ENCODE measurements around the gene KLF11. TPM values are rescaled to one million over a fixed set of nuclear protein-coding genes. Genes with fewer than 3 reads are reported as not detected.

The KLF11 gene
- total RNA-seq, 1 donor from 2014 or later: 13.1 TPM

DNA sequence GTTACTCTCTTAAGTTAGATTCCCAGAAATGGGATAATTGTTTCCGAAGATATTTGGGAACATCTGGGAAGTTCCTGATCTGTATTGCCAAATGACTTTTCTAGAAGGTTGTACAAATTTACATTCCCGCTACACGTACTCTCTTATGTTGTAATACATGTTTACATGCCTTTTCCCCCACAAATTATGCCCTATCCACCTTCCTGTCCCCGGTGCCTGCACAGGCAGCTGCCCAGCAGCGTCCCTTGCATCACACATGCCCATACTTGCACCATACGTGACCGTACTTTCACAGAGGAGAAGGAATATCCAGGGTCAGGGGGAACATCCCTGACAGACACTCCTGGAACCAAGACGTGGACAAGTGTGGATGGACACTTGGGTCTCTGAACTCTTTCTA is 24.2 kb upstream of the KLF11 start:
- Mint-ChIP-seq H3K9me3 (peaks cover 4% of the 10 kb centered on the region), H3K4me3 (no peak overlapping the region), H3K36me3 (no peaks in the 10 kb centered on the region), H3K4me1 (ENCODE audit: unreplicated experiment) (peaks cover 8% of the 10 kb centered on the region), H3K27me3 (peaks cover 3% of the 10 kb centered on the region), H3K27ac (no peak overlapping the region)
- DNase-seq (ENCODE audit: extremely low spot score, unreplicated experiment): no peak
- TF ChIP-seq, protein P1, sequence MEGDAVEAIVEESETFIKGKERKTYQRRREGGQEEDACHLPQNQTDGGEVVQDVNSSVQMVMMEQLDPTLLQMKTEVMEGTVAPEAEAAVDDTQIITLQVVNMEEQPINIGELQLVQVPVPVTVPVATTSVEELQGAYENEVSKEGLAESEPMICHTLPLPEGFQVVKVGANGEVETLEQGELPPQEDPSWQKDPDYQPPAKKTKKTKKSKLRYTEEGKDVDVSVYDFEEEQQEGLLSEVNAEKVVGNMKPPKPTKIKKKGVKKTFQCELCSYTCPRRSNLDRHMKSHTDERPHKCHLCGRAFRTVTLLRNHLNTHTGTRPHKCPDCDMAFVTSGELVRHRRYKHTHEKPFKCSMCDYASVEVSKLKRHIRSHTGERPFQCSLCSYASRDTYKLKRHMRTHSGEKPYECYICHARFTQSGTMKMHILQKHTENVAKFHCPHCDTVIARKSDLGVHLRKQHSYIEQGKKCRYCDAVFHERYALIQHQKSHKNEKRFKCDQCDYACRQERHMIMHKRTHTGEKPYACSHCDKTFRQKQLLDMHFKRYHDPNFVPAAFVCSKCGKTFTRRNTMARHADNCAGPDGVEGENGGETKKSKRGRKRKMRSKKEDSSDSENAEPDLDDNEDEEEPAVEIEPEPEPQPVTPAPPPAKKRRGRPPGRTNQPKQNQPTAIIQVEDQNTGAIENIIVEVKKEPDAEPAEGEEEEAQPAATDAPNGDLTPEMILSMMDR (conservative IDR thresholded peaks at IDR 0.05): no peak

DNA sequence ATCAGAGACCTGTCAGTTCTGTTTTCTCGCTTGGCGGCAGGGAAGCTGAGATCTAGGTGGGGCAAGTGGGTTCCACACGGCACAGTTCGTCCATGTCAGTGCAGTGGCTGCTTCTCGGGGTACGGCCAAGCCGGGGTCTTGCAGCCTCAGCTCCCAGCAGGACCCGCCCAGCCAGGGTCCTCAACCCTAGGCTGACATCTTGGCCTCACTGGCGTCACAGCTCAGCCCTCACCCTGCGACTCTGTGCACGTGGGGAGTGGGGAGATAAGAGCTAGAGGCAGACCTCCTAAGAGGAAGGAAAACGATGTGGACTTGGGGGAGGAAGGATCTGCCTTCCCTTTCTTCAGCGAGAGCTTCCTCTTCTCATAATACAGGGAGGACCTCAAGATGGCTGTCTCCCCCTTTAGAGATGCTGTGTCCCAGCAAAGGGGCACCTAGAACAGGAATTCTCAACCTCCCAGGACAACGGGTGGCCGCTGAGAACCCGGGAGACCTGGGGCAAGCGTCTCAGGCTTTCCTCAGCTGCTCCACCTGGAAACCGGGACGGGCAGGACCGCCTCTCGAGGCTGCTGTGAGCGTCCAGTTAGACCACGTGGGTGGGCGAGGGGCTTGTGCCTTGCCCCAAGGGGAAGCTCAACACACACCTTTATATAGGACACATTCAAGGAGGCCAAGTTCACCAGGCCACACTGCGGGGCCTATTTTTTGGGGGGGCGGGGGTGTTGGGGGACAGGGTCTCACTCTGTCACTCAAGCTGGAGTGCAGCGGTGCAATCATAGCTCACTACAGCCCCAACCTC is 23.5 kb upstream of the KLF11 start:
- Mint-ChIP-seq H3K4me1 (ENCODE audit: unreplicated experiment) (peaks cover 8% of the 10 kb centered on the region), H3K4me3 (no peak overlapping the region), H3K9me3 (peaks cover 4% of the 10 kb centered on the region), H3K27ac (no peak overlapping the region), H3K27me3 (peaks cover 3% of the 10 kb centered on the region), H3K36me3 (no peaks in the 10 kb centered on the region)
- DNase-seq (ENCODE audit: extremely low spot score, unreplicated experiment): no peak
- TF ChIP-seq, protein P1 (conservative IDR thresholded peaks at IDR 0.05): no peak

DNA sequence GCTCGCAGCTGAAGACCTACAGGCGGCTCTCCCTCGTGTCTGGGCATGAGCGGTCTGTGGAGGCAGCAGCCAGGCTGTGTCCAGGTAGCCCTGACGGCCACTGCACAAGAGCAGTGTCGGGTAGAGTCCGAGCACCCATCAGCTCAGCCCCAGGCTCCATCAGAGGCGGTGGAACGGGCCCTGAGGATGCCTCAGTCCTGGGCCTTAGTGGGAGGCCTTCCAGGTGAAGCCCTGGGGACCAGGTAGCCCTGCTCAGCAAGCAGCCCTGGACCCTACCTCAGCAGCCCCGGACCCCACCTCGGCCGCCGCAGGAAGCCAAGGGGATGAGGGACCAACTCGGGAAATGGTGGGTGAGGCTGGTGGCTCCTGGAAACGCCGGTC is 21.3 kb upstream of the KLF11 start:
- H3K27ac Mint-ChIP-seq: no peak overlapping the region
- DNase-seq (ENCODE audit: extremely low spot score, unreplicated experiment): no peak
- H3K36me3 Mint-ChIP-seq: no peaks in the 10 kb centered on the region
- peaks cover 8% of the 10 kb centered on the region for H3K4me1 Mint-ChIP-seq (ENCODE audit: unreplicated experiment)
- TF ChIP-seq, protein P1 (conservative IDR thresholded peaks at IDR 0.05): no peak
- H3K9me3 Mint-ChIP-seq: peaks cover 4% of the 10 kb centered on the region
- H3K27me3 Mint-ChIP-seq: peaks cover 3% of the 10 kb centered on the region
- no peak overlapping the region for H3K4me3 Mint-ChIP-seq

DNA sequence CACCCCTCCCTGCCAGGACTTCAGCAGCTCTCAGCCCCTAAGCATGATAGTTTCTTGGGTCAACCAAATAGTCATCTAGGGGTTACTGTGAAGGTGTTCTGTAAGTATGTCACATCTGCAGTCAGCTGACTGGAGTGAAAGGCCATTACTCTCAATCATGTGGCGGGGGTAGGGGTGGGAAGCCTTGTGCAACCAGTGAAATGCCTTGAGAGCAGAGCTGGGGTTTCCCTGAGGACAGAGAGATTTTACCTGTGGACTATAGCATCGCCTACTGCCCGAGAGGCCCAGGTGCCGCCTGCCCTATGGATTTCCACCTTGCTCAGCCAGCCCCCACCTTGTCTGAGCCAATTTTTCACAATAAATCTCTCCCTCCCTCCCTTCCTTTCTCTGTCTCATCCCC is 20.9 kb upstream of the KLF11 start:
- H3K27ac Mint-ChIP-seq: no peak overlapping the region

DNA sequence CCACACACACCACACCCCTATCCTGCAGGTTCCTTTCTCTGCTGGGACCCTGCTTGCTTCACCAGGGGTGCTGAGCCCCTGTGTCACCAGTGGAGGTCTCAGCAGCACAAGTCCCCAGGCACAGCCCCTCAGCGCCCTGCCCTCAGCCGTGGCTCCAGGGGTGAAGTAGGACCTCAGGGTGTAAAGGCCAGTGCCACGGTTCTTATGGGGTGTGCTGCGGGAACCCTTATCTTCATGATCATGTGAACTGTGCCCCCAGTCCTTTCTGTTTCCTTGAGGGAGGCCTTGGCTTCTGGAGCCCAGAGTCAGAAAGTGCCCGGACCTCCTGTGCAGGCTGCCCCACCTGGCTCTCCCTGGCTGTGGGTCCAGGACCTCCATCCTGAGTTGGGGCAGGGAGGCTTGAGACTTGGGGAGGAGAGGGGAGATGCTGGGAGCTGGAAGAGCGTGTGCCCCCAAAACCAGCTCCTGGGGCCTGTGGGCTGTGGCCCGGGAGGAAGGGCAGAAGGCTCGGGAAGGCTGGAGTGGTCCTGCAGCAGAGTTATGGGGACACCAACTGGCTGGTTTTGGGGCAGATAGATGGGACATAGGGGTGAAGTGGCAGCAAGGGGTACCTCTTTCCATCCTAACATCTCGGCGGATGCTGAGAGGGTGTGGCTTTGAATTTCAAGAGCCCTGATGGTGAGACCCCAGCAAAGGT is 20.2 kb upstream of the KLF11 start:
- Mint-ChIP-seq H3K27me3 (peaks cover 3% of the 10 kb centered on the region), H3K9me3 (no peaks in the 10 kb centered on the region), H3K27ac (no peak overlapping the region), H3K4me1 (ENCODE audit: unreplicated experiment) (peaks cover 8% of the 10 kb centered on the region), H3K4me3 (no peak overlapping the region), H3K36me3 (no peaks in the 10 kb centered on the region)
- no peak for DNase-seq (ENCODE audit: extremely low spot score, unreplicated experiment)
- TF ChIP-seq, protein P1 (conservative IDR thresholded peaks at IDR 0.05): no peak

More for the DNA sequence above, 20.9 kb upstream of the KLF11 start:
- Mint-ChIP-seq H3K36me3 (no peaks in the 10 kb centered on the region), H3K4me1 (ENCODE audit: unreplicated experiment) (peaks cover 8% of the 10 kb centered on the region), H3K9me3 (peaks cover 2% of the 10 kb centered on the region), H3K27me3 (peaks cover 3% of the 10 kb centered on the region), H3K4me3 (no peak overlapping the region)
- no peak for DNase-seq (ENCODE audit: extremely low spot score, unreplicated experiment)
- TF ChIP-seq, protein P1 (conservative IDR thresholded peaks at IDR 0.05): no peak

All from type B pancreatic cell (in vitro differentiated cells).